HG02588 (cell line): ENCODE data around the gene MBOAT7.

Experiments used
- ATAC-seq: cut with Tn5 transposase; IDR thresholded peaks from one replicate; pipeline ENCODE4 v1.9.1; 2021; ENCODE audit warnings: mild to moderate bottlenecking, moderate library complexity; ENCODE audit not compliant: unreplicated experiment

MBOAT7 gene

DNA sequence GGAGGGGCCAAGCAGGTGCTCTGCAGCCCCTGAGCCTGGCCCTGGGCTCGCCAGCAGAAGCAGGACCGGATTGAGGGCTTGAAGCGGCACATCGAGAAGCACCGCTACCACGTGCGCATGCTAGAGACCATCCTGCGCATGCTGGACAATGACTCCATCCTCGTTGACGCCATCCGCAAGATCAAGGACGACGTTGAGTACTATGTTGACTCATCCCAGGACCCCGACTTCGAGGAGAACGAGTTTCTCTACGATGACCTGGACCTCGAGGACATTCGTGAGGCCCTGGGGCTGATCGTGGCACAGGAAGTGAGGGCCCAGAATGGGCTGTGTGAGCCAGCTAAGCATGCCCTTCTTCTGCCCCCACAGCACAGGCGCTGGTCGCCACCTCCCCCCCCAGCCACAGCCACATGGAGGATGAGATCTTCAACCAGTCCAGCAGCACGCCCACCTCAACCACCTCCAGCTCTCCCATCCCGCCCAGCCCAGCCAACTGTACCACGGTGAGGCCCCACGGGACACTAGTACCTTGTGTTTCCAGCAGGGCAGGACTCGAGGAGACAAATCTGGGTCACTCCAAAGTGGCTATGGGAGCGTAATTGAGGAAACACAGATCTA, 43.7 kb downstream of the MBOAT7 start:
- no peak for ATAC-seq

- no peak for ATAC-seq
Observed at GRCh38 chr19:54142166-54142780, 47.1 kb downstream of the MBOAT7 start.

DNA sequence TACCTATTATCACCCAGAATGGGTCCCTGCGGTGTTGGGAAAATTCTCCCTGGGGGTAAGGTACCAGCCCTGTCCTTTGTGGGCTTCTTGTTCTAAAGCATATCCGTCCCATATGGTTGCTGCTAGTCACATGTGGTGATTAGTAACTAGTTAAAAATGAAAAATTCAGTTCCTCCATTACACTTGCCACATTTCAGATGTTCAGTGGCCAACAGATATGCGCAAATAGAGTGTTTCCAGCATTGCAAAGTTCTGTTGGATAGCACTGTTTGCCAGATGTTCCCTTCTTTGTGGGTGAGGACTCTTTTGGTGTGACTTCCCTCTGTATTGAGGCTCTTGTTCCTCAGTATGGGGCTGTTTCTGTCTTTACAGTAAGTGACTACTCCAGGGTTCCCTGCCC, 48.0 kb downstream of the MBOAT7 start:
- no peak for ATAC-seq

DNA sequence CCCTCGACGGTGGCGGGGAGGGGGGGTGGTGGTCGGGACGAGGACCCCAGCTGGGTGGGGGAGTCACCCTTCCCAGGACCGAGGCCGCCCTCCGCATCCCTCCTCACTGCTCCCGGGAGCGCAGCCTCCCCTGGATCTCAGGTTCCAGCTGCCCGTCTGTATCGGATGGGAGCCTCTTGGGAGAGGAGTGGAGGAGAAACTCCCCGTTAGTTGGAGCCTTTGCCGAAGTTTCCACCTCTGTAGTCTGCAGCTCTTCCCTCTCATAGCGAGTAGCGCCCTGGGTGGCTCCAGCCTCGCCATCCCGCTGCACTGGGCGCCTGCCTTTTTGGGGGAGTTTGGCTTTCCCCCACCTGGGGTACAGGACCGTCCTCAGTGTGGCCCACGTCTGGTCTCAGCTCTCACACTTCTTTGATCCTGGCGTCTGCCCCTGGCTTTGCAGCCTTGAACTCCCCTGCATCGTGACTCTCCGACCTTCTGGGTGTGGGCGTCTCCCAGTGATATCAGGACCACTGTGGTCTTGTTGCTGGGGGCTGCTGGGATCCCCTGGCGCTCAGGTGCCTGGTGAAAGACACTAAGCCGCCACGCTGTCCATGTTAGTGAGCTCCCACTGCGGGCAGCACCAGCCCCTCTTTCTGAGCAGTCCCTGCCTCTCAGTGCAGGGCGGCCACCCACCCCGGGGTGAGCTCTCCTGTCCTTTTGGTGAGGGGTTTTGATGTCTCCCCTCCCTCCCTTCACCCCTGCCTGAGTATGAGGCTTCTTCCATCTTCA, 50.7 kb downstream of the MBOAT7 start:
- ATAC-seq: no peak

- ATAC-seq: no peak
Observed at GRCh38 chr19:54137699-54138488, 51.5 kb downstream of the MBOAT7 start, which contains the start of gene CNOT3. Gene CNOT3, plus strand, starts transcription at chr19:54137762. Its CDS starts 5,217 bp downstream, at chr19:54142979.

DNA sequence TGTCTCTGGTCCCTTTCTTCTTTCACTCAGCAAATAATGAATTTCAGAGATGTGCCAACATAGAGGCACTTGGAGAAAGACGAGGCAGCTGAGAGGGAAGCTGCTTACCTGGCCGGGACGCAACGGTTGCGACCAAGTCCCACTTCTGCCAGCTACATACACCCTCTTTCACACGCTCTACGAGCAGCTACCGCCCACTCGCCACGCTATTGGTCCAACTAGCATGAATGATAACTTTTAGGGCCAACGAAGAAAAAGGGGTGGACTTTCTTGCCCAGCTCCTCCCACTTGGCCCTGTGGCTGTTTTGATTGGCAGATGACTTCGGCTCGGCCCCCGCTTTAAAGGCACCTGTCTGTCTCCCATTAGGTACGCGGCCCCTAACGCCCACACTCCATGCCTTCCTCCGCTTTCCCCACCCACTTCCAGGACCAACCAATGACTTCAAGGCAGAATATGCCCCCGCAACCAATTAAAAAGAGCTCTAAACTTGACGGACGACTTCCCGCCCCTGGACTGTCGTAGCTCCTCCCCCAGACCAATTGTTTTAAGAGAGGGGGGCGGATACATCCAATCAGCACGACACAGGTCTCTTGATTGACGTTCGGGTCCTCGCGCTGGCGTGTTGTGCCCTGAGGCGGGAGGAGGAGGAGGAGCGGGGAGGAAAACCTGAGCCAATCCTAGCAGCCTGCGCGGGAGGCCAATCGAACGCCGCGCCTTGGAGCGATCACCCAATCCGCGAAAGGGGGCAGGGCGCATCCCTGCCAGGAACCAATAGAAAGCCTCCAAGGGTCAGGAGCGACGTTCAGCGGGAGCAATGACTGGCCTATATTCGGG, 52.3 kb downstream of the MBOAT7 start:
- peak; percentile 75 for ATAC-seq

GRCh38 chr19:54136086-54136863, 53.1 kb downstream of the MBOAT7 start:
- ATAC-seq: no peak

GRCh38 chr19:54133957-54134590, 55.3 kb downstream of the MBOAT7 start:
- no peak for ATAC-seq

DNA sequence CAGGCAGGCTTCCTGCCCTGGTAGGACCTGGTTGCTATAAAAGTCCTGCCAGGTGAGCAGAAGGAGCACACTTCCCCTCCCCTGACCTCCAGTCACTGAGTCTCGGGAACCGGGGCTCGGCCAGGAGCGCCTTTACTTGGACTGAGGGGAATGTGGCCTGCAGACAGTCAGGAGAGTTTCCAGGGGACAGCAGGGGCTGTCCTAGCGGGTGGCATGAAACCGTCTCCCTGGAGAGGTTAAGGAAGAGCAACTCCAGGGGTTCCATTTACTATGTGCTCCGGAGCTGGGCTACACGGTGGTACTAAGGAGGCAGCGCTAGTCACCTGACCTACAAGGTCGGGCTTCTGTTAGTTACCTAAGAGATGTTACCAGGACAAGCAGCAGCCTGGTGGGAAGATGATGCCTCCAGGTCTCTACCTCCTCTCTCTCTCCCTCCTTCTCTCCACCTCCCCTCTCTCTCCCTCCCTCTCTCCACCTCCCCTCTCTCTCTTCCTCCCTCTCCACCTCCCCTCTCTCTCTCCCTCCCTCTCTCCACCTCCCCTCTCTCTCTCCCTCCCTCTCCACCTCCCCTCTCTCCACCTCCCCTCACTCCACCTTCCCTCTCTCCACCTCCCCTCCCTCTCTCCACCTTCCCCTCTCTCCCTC, 55.9 kb downstream of the MBOAT7 start:
- no peak for ATAC-seq

- no peak for ATAC-seq
Observed at GRCh38 chr19:54129617-54129996, 59.8 kb downstream of the MBOAT7 start.

DNA sequence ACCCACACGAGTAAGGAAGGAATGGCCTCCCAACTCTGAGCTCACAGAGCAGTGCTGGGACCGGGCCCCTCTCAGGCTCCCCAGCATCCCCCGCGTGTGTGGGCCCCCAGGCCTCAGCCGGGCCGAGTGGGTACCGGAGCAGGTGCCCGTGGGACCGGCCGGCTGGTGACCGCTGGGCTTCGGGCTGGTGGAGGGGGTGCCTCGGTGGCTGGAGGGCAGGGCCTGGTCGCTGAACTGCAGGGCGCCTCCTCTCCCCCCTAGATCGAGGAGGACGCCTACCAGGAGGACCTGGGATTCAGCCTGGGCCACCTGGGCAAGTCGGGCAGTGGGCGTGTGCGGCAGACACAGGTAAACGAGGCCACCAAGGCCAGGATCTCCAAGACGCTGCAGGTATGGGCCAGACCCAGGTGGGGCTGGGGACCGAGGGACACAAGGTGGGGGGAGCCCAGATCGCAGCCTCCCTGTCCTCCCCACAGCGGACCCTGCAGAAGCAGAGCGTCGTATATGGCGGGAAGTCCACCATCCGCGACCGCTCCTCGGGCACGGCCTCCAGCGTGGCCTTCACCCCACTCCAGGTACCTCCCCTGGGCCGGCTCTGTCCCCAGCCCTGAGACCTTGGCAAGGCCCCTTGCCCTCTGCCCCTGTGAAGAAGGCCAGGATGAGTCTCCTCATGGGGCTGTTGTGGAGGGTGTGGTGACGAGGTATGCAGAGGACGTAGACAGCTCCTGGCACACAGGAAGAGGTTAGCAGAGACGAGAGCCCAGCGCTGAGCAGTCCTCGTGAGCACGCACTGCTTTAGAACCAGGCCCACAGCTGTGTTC, 60.4 kb downstream of the MBOAT7 start:
- no peak for ATAC-seq

DNA sequence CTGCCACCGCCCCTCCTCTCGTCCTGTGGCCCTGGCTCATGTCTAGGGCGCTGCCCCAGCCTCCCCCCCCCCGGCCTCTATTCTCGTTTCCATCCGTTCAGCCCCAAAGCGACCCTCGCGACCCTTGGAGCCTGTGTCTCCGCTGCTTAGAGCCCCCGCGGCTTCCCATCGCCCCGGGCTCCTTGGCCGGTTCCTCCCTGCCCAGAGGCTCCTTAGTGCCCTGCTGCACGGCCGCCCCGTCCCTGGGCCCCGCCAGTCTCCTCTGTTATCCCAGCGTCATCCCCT, 61.0 kb downstream of the MBOAT7 start:
- no peak for ATAC-seq

DNA sequence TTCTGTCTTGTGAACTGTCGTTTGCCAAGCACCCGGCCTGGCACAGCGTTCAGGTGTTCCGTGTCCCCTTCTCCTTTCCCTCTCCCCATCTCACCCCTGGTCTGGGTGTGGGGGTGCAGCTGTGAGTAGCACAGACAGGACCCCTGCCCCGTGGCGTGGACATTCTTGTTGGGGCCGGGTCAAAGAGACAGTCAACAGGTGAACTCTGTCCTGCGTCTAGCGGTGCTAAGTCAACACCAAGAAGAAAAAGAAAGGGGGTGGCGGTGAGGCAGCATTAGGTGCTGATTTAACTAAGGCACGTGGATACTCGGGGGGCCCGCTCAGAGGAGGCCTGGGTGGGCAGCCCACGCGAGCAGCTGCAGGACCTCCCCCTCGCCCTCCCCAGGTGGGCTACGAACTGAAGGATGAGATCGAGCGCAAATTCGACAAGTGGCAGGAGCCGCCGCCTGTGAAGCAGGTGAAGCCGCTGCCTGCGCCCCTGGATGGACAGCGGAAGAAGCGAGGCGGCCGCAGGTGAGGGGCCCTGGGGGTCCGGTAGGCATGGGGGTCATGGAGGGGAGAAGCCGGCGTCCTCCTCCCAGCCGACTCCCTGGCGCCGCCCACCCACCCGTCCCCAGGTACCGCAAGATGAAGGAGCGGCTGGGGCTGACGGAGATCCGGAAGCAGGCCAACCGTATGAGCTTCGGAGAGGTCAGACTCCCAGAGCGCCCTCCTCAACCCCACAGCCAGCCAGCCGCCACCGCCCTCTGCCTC, 61.5 kb downstream of the MBOAT7 start:
- ATAC-seq: no peak

DNA sequence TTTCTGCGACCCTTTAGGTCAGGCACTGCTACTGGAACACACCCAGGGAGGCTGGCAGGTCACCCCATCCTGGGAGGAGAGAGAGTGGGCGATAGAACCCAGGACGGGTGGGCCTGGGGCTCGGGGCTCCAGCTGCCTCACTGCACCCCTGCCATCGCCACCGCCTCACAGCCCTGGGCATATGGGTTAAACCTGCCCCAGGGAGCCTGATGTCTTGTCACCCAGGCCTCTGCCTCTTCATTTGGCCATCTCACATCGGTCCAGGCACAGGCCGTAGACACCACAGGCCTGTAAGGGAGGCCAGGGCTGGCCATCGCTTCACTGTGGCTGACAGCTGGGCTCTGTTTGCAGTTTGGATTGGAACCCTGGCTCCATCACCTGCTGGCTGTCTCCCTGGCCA, 63.7 kb downstream of the MBOAT7 start:
- no peak for ATAC-seq

GRCh38 chr19:54124393-54124792, 65.0 kb downstream of the MBOAT7 start:
- ATAC-seq: no peak

GRCh38 chr19:54123682-54124081, 65.7 kb downstream of the MBOAT7 start:
- no peak for ATAC-seq
